ENCODE measurements around the gene SGF29.
"Not testable (repeated sequence)": the region's sequence is repeated elsewhere in the genome, so short reads cannot be mapped to it uniquely, and the experiment has no call there.

DNA sequence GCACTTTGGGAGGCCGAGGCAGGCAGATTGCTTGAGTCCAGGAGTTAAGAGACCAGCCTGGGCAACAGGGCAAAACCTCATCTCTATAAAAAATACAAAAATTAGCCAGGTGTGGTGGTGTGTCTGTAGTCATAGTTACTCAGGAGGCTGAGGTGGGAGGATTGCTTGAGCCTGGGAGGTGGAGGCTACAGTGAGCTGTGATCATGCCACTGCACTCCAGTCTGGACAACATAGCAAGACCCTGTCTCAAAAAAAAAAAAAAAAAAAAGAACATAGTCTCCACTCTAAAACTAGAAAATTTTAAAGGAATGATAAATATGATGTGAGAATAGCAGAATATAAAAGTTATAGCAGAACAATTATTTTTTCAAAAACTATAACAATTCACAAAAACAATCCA, 66.6 kb downstream of the SGF29 start:
- TF ChIP-seq, protein P1, sequence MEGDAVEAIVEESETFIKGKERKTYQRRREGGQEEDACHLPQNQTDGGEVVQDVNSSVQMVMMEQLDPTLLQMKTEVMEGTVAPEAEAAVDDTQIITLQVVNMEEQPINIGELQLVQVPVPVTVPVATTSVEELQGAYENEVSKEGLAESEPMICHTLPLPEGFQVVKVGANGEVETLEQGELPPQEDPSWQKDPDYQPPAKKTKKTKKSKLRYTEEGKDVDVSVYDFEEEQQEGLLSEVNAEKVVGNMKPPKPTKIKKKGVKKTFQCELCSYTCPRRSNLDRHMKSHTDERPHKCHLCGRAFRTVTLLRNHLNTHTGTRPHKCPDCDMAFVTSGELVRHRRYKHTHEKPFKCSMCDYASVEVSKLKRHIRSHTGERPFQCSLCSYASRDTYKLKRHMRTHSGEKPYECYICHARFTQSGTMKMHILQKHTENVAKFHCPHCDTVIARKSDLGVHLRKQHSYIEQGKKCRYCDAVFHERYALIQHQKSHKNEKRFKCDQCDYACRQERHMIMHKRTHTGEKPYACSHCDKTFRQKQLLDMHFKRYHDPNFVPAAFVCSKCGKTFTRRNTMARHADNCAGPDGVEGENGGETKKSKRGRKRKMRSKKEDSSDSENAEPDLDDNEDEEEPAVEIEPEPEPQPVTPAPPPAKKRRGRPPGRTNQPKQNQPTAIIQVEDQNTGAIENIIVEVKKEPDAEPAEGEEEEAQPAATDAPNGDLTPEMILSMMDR (IDR thresholded peaks at IDR 0.05; ENCODE audit: low read depth, low read length) = not testable (repeated sequence)
- not testable (repeated sequence) for TF ChIP-seq POLR2A (IDR thresholded peaks at IDR 0.05; ENCODE audit: extremely low read depth, insufficient read length)
- TF ChIP-seq, protein P2, sequence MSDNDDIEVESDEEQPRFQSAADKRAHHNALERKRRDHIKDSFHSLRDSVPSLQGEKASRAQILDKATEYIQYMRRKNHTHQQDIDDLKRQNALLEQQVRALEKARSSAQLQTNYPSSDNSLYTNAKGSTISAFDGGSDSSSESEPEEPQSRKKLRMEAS (IDR thresholded peaks at IDR 0.05; ENCODE audit: low read depth, low read length) = not testable (repeated sequence)

Data from NB4 (cell line).